Ovary (tissue), 9 donors: Measurements from ENCODE around the gene ZMYND19. TPM values are rescaled to one million over a fixed set of nuclear protein-coding genes. Genes with fewer than 3 reads are reported as not detected.
"Not testable (repeated sequence)": the region's sequence is repeated elsewhere in the genome, so short reads cannot be mapped to it uniquely, and the experiment has no call there.

ENCODE experiments used
- DNase-seq, 5 donors: peaks; one replicate each; pipeline ENCODE4 v3.0.0-alpha.2; 2019 to 2020
- H3K27ac ChIP-seq, 2 donors: fragments of 200-600 bp; one replicate each; pipeline versions ENCODE4 v1.5.1 to v1.8.0; 2019 to 2022
- H3K27me3 ChIP-seq: fragments of 200-600 bp; one replicate; pipeline ENCODE4 v1.8.0; 2022
- H3K36me3 ChIP-seq: fragments of 200-600 bp; sonication (generic); one replicate; pipeline ENCODE4 v1.5.1; 2019
- H3K4me1 ChIP-seq: one replicate; pipeline ENCODE4 v1.8.1; 2013; ENCODE audit warnings: mild to moderate bottlenecking, moderate library complexity; ENCODE audit not compliant: insufficient read depth
- H3K4me3 ChIP-seq: fragments of 200-600 bp; sonication (generic); one replicate; pipeline ENCODE4 v1.5.1; 2017
- H3K9me3 ChIP-seq, 2 donors: fragments of 200-600 bp in 1 of 2; sonication (generic) in 1 of 2; one replicate each; pipeline versions ENCODE4 v1.5.1 to v1.8.1; 2013 to 2019; ENCODE audit warnings: mild to moderate bottlenecking in 1 of 2, moderate library complexity in 1 of 2
- EP300 ChIP-seq: sonication (generic); formaldehyde crosslinking; IDR thresholded peaks from one replicate; pipeline ENCODE4 v1.6.1; 2017; ENCODE audit warnings: antibody characterized with exemption
- POLR2A ChIP-seq: fragments of 450-650 bp; IDR thresholded peaks from one replicate; pipeline ENCODE4 v1.6.1; 2017; ENCODE audit warnings: antibody characterized with exemption, mild to moderate bottlenecking, moderate library complexity
- WGBS, 3 donors: extraction: QIAGEN DNeasy Blood & Tissue Kit in 1 of 3; methylation state at CpG; one replicate each; pipeline versions ENCODE4 v1.1.5 to v1.1.7; 2013 to 2017; 5-methylcytosine and 5-hydroxymethylcytosine counted together
- intact Hi-C, 4 donors: fragments of 100-400 bp; cut with DNase I; formaldehyde crosslinking; loops; one replicate each; pipeline versions ENCODE4 v1.11.0 to v1.15.1; 2022 to 2023
- polyA plus RNA-seq, 2 donors: library from polyadenylated mRNA; stranded (reverse); fragments of 200-250 nt in 1 of 2; fragments of 350-450 nt in 1 of 2; fragmentation: Illumina TruSeq in 1 of 2; extraction: RNeasy Lipid Tissue Mini Kit (QIAGEN cat#74804) in 1 of 2; gene quantifications; one replicate each; pipeline ENCODE4 v1.2.3, GENCODE V29; 2013 to 2014
- total RNA-seq, 7 donors: library from RNA; depleted of rRNA in 2 of 7; stranded (reverse); fragments of >200 nt in 2 of 7; fragmentation: NEBNext Ultra II Directional in 3 of 7; extraction: Animal tissue kit (Norgen Biotek cat#: 25700) in 3 of 7; gene quantifications; one replicate each; pipeline versions ENCODE4 v1.1.0 to v1.2.4, GENCODE V29; 2016 to 2023
- TF ChIP-seq, protein P1 (sequence below), 3 donors: fragments of 450-650 bp in 2 of 3; fragments of 200-600 bp in 1 of 3; IDR thresholded peaks; one replicate each; pipeline versions ENCODE4 v1.5.1 to v1.8.0; 2016 to 2022; ENCODE audit warnings: antibody characterized with exemption in 3 of 3, mild to moderate bottlenecking in 1 of 3
- donor health status: DM: no; HTN: no; CAD: no; lungs with moderate emphysema.
- donor health status: DM: no; HTN: no; CAD: no.
- donor health status: Bipolar disorder and iron deficiency.
- donor health status: DM: yes; HTN: yes; CAD: no.
- donor health status: DM: no; HTN: no; CAD: no.
- donor health status: DM: yes; HTN: yes; CAD: no.

The ZMYND19 gene
- total and polyA plus RNA-seq, 9 donors, result 5.1 to 22.9 (median 14.7) TPM

DNA sequence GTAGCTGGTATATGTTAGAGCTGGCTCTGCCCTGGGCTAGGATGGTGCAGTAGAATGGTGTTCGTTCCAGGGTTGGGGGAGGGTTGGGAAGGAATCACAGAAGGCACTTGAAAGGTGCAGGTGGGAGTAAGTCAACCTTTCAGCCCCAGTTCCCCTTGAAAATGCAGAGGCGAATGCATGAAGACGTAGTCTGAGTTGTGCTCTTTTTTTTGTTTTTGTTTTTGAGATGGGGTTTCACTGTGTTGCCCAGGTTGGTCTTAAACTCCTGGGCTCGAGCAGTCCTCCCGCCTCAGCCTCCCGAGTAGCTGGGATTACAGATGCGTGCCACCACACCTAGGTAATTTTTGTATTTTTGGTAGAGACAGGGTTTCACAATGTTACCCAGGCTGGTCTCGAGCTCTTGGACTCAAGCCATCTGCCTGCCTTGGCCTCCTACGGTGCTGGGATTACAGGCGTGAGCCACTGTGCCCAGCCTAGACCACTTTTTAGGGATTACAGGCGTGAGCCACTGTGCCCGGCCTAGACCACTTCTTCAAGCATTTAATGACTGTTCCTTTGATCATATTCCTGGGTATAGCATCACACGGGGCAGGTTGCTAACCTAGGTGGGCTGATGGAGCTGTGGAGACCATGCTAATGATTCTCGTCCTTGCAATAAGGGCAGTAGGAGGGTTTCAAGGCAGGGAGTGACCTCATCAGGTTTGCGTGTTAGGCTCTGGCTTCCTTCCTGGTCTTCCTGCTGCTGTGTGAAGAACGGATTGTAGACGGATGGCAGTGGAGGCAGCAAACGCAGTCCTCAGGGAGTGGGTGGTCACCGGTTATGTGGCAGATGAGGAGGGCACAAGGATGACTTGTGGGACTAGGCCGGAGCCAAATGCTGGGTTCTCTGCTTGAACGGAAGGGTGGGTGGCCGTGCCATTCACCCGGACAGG is 42.2 kb upstream of the ZMYND19 start:
- peak in 1 of 5 donors; percentile 6 for DNase-seq
- TF ChIP-seq POLR2A, result no peak
- TF ChIP-seq, protein P1, sequence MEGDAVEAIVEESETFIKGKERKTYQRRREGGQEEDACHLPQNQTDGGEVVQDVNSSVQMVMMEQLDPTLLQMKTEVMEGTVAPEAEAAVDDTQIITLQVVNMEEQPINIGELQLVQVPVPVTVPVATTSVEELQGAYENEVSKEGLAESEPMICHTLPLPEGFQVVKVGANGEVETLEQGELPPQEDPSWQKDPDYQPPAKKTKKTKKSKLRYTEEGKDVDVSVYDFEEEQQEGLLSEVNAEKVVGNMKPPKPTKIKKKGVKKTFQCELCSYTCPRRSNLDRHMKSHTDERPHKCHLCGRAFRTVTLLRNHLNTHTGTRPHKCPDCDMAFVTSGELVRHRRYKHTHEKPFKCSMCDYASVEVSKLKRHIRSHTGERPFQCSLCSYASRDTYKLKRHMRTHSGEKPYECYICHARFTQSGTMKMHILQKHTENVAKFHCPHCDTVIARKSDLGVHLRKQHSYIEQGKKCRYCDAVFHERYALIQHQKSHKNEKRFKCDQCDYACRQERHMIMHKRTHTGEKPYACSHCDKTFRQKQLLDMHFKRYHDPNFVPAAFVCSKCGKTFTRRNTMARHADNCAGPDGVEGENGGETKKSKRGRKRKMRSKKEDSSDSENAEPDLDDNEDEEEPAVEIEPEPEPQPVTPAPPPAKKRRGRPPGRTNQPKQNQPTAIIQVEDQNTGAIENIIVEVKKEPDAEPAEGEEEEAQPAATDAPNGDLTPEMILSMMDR (IDR thresholded peaks at IDR 0.05), result no peak
- no peak for TF ChIP-seq EP300
- 72 to 80% (median 80%) methylated on average over 23 of the region's 23 CpGs for WGBS, 3 donors
- Histone ChIP-seq H3K27me3 (no peaks in the 10 kb centered on the region), H3K4me3 (no peak overlapping the region), H3K36me3 (no peaks in the 10 kb centered on the region), H3K4me1 (peaks cover 28% of the 10 kb centered on the region), H3K9me3 (no peaks in the 10 kb centered on the region), H3K27ac (no peak overlapping the region)
- intact Hi-C loops, result no loop called here

GRCh38 chr9:137631345-137632229 is 41.3 kb upstream of the ZMYND19 start:
- DNase-seq, result peak in 2 of 5 donors; percentile 2 to 10
- TF ChIP-seq POLR2A (no peak), EP300 (no peak)
- TF ChIP-seq, protein P1 (IDR thresholded peaks at IDR 0.05), result no peak
- no peaks in the 10 kb centered on the region for H3K9me3 ChIP-seq
- WGBS, 3 donors, result 77 to 87% (median 79%) methylated on average over 16 of the region's 16 CpGs
- H3K36me3 ChIP-seq, result no peaks in the 10 kb centered on the region
- H3K4me1 ChIP-seq, result peaks cover 28% of the 10 kb centered on the region
- intact Hi-C loops, result no loop called here
- peak overlapping the region in 1 of 2 donors; percentile 34 for H3K27ac ChIP-seq
- no peak overlapping the region for H3K4me3 ChIP-seq
- no peaks in the 10 kb centered on the region for H3K27me3 ChIP-seq

DNA sequence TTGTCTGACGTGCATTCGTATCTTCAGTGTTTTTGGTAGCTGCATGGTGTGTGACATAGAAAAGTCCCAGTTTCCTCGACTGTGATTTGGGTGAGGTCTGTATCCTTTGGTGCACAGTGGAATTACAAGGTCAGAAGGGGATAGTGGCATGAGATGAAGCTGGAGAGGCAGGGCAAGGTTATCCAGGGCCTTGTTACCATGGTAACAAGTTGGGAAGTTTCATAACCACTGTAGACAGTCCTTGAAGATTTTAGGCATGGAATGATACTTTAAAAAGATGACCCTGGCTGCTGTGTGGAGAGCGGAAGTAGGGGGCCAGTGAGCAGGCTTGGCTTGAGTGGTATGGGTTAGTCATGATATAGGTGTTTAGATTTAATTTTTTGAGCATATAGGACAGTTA is 40.4 kb upstream of the ZMYND19 start:
- WGBS, 3 donors, result 11 to 46% (median 19%) methylated on average over 4 of the region's 4 CpGs
- peaks cover 28% of the 10 kb centered on the region for H3K4me1 ChIP-seq
- intact Hi-C loops, result no loop called here

GRCh38 chr9:137630126-137630525 is 39.8 kb upstream of the ZMYND19 start:
- Histone ChIP-seq H3K36me3 (no peaks in the 10 kb centered on the region), H3K27ac (peak overlapping the region in 1 of 2 donors; percentile 34), H3K9me3 (no peaks in the 10 kb centered on the region), H3K4me1 (peaks cover 29% of the 10 kb centered on the region), H3K4me3 (no peak overlapping the region), H3K27me3 (no peaks in the 10 kb centered on the region)
- WGBS, 3 donors, result 14 to 50% (median 21%) methylated on average over 1 of the region's 1 CpG
- TF ChIP-seq, protein P1 (IDR thresholded peaks at IDR 0.05), result no peak
- TF ChIP-seq POLR2A, result no peak
- DNase-seq, result peak in 2 of 5 donors; percentile 2 to 23
- intact Hi-C loops, result no loop called here

More for the DNA sequence above, 40.4 kb upstream of the ZMYND19 start:
- Histone ChIP-seq H3K27me3 (no peaks in the 10 kb centered on the region), H3K4me3 (no peak overlapping the region), H3K27ac (peak overlapping the region in 1 of 2 donors; percentile 34), H3K9me3 (no peaks in the 10 kb centered on the region), H3K36me3 (no peaks in the 10 kb centered on the region)
- DNase-seq, result no peak
- TF ChIP-seq POLR2A, result no peak
- TF ChIP-seq, protein P1 (IDR thresholded peaks at IDR 0.05), result no peak
- no peak for TF ChIP-seq EP300

DNA sequence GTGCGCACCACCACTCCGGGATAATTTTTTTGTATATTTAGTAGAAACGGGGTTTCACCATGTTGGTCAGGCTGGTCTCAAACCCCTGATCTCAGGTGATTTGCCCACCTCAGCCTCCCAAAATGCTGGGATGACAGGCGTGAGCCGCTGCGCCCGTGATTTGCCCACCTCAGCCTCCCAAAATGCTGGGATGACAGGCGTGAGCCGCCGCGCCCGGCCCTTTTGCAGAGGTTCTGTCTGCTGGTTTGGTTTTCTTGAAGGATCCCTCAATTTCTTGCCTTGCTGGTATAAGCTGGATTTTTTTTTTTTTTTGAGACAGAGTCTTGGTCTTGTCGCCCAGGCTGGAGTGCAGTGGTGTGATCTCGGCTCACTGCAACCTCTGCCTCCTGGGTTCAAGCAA is 37.1 kb upstream of the ZMYND19 start:
- H3K4me1 ChIP-seq, result peaks cover 24% of the 10 kb centered on the region
- H3K27me3 ChIP-seq, H3K27ac ChIP-seq, H3K4me3 ChIP-seq, H3K36me3 ChIP-seq, H3K9me3 ChIP-seq: not testable (repeated sequence)
- DNase-seq, result peak in 2 of 5 donors; percentile 17 to 29
- 95 to 96% (median 96%) methylated on average over 14 of the region's 14 CpGs for WGBS, 3 donors
- intact Hi-C loops, result loop anchor here in 1 of 4 donors (10.0 kb wide), 1 partner anchor 77 kb away; no protein-coding TSS in a partner anchor
